A673 (cell line): ENCODE data around the gene CSTF3. TPM values are rescaled to one million over a fixed set of nuclear protein-coding genes. Genes with fewer than 3 reads are reported as not detected.

Source experiments
- BruUV-seq: library from RNA; stranded (reverse); fragments of 400-500 nt; replicated peaks from 2 replicates; lab custom pipeline; 2021; lab: Mats Ljungman, UMichigan
- CTCF ChIA-PET: fragments of 300-600 bp; sonication (Branson Sonifier 250); formaldehyde crosslinking; loops from one replicate; lab custom pipeline; 2022; ENCODE audit warnings: antibody characterized with exemption; lab: Charles Lee
- POLR2A ChIA-PET: fragments of 300-600 bp; sonication (Branson Sonifier 250); formaldehyde crosslinking; loops from one replicate; lab custom pipeline; 2022; ENCODE audit warnings: antibody characterized with exemption; ENCODE audit not compliant: low non-redundant PET; lab: Charles Lee
- DNase-seq: peaks from one replicate; pipeline ENCODE4 v3.0.0-alpha.2; 2015; ENCODE audit warnings: low spot score
- H3K27ac ChIP-seq: fragments of 200-600 bp; sonication (generic); 2 replicates; pipeline ENCODE4 v1.5.1; 2016; ENCODE audit warnings: mixed run types, low read depth, mild to moderate bottlenecking, mixed read lengths, antibody characterized with exemption, low read length; ENCODE audit not compliant: poor library complexity, severe bottlenecking
- H3K27me3 ChIP-seq: fragments of 200-600 bp; sonication (generic); replicated peaks from 2 replicates; pipeline ENCODE4 v1.6.1; 2017; ENCODE audit warnings: mixed run types, low read depth, mild to moderate bottlenecking, mixed read lengths, antibody characterized with exemption, low read length; ENCODE audit not compliant: insufficient read depth, poor library complexity
- H3K36me3 ChIP-seq: fragments of 200-600 bp; sonication (generic); 2 replicates; pipeline ENCODE4 v1.6.1; 2016; ENCODE audit warnings: mixed run types, mild to moderate bottlenecking, mixed read lengths, antibody characterized with exemption, low read length; ENCODE audit not compliant: insufficient read depth, poor library complexity, severe bottlenecking
- H3K4me1 ChIP-seq: fragments of 200-600 bp; sonication (generic); 2 replicates; pipeline ENCODE4 v1.6.1; 2017; ENCODE audit warnings: mixed run types, mild to moderate bottlenecking, mixed read lengths, antibody characterized with exemption, low read length; ENCODE audit not compliant: insufficient read depth, poor library complexity, severe bottlenecking
- H3K4me3 ChIP-seq: fragments of 200-600 bp; sonication (generic); 2 replicates; pipeline ENCODE4 v1.5.1; 2016; ENCODE audit warnings: low read depth, mixed run types, mild to moderate bottlenecking, mixed read lengths, low read length; ENCODE audit not compliant: poor library complexity, severe bottlenecking
- H3K9me3 ChIP-seq: fragments of 200-600 bp; sonication (generic); 2 replicates; pipeline ENCODE4 v1.6.1; 2016; ENCODE audit warnings: mixed run types, low read depth, mild to moderate bottlenecking, mixed read lengths, antibody characterized with exemption, low read length; ENCODE audit not compliant: poor library complexity, severe bottlenecking
- CTCF ChIP-seq: fragments of 300-800, 200-600 bp; sonication (generic); conservative IDR thresholded peaks from 2 replicates; pipeline ENCODE4 v1.5.1; 2017; ENCODE audit warnings: low read depth, mild to moderate bottlenecking, antibody characterized with exemption, low read length, moderate library complexity, mixed read lengths
- EZH2 ChIP-seq: fragments of 200-600 bp; sonication (generic); IDR thresholded peaks from 2 replicates; pipeline ENCODE4 v1.6.1; 2017; ENCODE audit warnings: borderline replicate concordance, low read depth, mild to moderate bottlenecking, mixed read lengths, antibody characterized with exemption, low read length; ENCODE audit not compliant: poor library complexity, severe bottlenecking
- intact Hi-C: fragments of 100-400 bp; cut with micrococcal nuclease; formaldehyde crosslinking; loops from one replicate; pipeline ENCODE4 v1.10.0; 2022; ENCODE audit not compliant: unreplicated experiment
- total RNA-seq: library from RNA; stranded (reverse); gene quantifications from 2 replicates; pipeline ENCODE4 v1.2.3, GENCODE V29; 2021

Gene CSTF3
- total RNA-seq, 1 experiment from 2014 or later = 121 TPM

- CTCF ChIA-PET = interaction anchor here (1.3 to 2.3 kb wide), 2 partner anchors 14 to 25 kb away, joined by 3 to 9 read pairs; no protein-coding TSS in a partner anchor
- Histone ChIP-seq H3K36me3 (peaks cover 15% of the 10 kb centered on the region), H3K4me3 (peak overlapping the region; percentile 63), H3K9me3 (no peaks in the 10 kb centered on the region), H3K27ac (peak overlapping the region; percentile 94), H3K4me1 (peaks cover 34% of the 10 kb centered on the region), H3K27me3 (no peaks in the 10 kb centered on the region)
- BruUV-seq = TSS peak; percentile 43
- TF ChIP-seq EZH2 (no peak), CTCF (no peak)
- peak; percentile 99 for DNase-seq
- POLR2A ChIA-PET = interaction anchor here (0.5 kb wide), 1 partner anchor 105 kb away, joined by 3 read pairs; no protein-coding TSS in a partner anchor
- intact Hi-C loops = loop anchor here (1.0 to 5.0 kb wide), 3 partner anchors 14 to 149 kb away; partner anchors contain the start of gene QSER1
Measured at GRCh38 chr11:33040862-33041453, 120.3 kb downstream of the CSTF3 start.

GRCh38 chr11:33040033-33040861 lies 121.0 kb downstream of the CSTF3 start:
- BruUV-seq = no TSS peak
- ChIA-PET CTCF (interaction anchor here (0.6 to 2.3 kb wide), 3 partner anchors 25 to 119 kb away, joined by 3 to 9 read pairs (median 6); no protein-coding TSS in a partner anchor), POLR2A (interaction anchor here (0.5 kb wide), 1 partner anchor 106 kb away, joined by 3 read pairs; no protein-coding TSS in a partner anchor)
- Histone ChIP-seq H3K27ac (peak overlapping the region; percentile 94), H3K27me3 (no peaks in the 10 kb centered on the region), H3K36me3 (peaks cover 11% of the 10 kb centered on the region), H3K4me1 (peaks cover 32% of the 10 kb centered on the region), H3K9me3 (no peaks in the 10 kb centered on the region), H3K4me3 (peak overlapping the region; percentile 63)
- TF ChIP-seq CTCF = no peak
- intact Hi-C loops = loop anchor here (2.0 to 5.0 kb wide), 2 partner anchors 15 to 148 kb away; partner anchors contain the start of gene QSER1
- peak; percentile 77 for DNase-seq

GRCh38 chr11:33039274-33040032 lies 121.8 kb downstream of the CSTF3 start, which contains the start of gene TCP11L1:
TSS of gene TCP11L1 (plus strand) at chr11:33039572. CDS start at chr11:33043774, 4,202 bp downstream.
- Histone ChIP-seq H3K4me3 (peak within 1 kb of the TSS; percentile 63), H3K36me3 (peaks cover 3% of the 10 kb centered on the region), H3K27me3 (no peaks in the 10 kb centered on the region), H3K9me3 (no peaks in the 10 kb centered on the region), H3K4me1 (peaks cover 32% of the 10 kb centered on the region), H3K27ac (peak within 1 kb of the TSS; percentile 94)
- ChIA-PET CTCF (interaction anchor here (0.6 to 2.3 kb wide), 3 partner anchors 26 to 120 kb away, joined by 3 to 9 read pairs (median 6); no protein-coding TSS in a partner anchor), POLR2A (no interaction called here)
- intact Hi-C loops = loop anchor here (2.0 to 5.0 kb wide), 3 partner anchors 15 to 147 kb away; partner anchors contain the start of genes DEPDC7 and QSER1
- TF ChIP-seq EZH2 (no peak), CTCF (no peak)
- BruUV-seq = no TSS peak
- DNase-seq = peak; percentile 89
